HCEC 1CT (cell line): ENCODE data around the gene KIRREL3.

Experiments
- DNase-seq: peaks from one replicate; pipeline ENCODE4 v3.0.0-alpha.2; 2017

Gene KIRREL3

DNA sequence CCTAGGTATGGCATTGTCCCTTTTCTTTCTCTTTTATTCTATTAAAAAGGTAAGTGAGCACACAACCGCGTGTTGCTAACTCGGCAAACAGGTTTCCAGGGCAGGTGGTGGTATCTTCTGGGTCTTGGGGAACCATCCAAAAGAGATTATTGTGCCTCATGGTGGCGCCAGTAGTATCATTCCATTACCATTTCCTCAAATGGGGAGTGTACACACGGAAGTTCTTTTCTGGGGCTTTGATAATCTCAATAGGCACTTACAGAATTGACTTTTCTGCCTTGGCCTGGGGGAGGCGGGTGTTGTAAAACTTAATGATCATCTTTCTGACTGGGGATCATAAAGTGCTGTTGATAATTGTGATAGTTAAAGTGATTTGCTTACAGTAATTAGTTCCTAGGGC lies 234.1 kb downstream of the KIRREL3 start:
- DNase-seq, result no peak

DNA sequence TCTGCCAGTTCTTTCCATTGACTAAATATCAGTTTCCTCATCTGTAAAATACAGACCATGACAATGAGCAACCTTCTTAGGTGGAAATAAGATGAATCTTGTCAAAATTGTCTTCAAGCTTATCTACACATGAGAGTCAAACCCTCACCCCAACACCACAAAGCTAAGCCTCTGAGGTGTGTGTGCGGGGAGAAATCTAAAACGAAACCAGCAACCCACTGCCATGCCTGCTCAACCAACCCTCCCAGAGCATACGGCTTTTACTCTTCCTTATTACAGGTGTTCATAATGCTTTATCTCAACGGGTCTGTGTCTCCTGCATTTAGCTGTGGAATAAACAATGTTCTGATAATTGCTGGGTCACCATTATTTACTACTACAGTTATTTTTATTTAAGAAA lies 235.4 kb downstream of the KIRREL3 start:
- DNase-seq, result no peak

DNA sequence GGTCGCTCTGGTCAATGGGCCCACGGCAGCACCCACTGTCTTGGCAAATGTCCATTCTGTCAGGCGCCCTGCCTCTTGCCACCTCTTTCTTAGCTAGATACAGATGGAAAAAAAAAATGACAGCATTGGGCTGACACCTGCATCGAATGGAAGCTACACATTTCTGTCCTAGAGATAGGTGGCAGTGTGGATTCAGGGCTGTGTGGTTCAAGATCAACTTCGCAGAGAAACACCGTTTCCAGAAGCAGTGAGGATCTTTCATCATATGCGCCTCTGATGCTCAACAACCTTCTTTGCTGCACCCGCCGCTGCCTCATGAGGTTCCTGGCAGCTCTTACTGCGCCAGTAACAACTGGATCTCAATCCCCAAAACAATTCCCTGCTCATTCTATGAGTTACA lies 236.3 kb downstream of the KIRREL3 start:
- DNase-seq, result no peak

DNA sequence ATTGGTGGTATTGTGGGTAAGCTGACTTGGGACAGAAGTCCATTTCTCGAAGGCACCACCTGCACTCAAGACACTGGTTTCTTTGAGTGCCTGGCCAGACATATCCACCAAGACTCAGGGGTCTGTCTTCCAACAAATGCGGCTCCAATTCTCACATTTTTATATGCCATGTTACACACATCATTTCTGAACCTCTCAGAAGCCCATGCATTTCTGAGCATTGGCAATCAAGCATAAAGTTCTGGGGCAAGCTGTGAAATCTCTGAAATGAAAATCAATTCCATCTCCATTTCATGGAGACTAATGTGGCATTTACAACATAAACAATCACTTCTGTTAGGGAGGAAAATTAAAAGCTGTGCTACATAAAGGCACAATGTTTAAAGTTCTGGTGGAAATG lies 243.7 kb downstream of the KIRREL3 start:
- DNase-seq, result no peak

DNA sequence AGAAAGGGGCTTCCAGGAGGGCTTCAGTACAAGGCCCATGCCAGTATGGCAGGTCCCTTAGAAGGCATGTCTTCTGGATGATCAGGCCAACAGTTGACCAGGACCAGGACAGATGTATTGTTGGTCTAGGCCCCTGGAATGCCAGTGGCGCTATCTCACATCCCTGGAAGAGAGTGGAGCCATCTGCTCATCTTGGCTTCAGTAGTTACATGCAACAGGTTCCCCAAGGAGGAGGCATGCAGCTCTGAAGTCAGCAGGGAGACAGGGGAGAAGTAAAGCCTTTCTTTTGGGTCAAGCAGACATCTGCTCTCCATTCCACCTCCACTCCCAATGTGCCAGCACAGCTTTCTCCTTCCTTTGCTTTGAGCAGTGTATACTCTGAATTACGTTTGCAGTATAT lies 244.1 kb downstream of the KIRREL3 start:
- no peak for DNase-seq

DNA sequence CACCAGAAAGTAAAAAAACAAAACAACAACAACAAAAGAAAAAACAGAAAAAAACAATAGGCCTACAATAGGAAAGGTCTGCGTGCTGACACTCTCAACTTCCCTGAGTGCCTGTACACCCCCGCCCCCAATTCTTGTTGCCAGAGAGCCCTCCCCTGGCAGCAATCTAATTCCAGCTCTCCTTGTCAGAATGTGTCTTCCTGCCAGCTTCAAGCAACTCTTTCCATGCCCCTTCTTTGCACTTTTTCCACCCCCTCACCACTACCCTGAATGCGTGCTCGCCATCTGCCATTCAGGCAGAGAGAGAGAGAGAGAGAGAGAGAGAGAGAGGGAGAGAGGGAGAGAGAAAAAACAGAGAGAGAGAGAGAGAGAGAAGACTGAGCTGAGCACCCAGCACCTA lies 245.0 kb downstream of the KIRREL3 start:
- no peak for DNase-seq

DNA sequence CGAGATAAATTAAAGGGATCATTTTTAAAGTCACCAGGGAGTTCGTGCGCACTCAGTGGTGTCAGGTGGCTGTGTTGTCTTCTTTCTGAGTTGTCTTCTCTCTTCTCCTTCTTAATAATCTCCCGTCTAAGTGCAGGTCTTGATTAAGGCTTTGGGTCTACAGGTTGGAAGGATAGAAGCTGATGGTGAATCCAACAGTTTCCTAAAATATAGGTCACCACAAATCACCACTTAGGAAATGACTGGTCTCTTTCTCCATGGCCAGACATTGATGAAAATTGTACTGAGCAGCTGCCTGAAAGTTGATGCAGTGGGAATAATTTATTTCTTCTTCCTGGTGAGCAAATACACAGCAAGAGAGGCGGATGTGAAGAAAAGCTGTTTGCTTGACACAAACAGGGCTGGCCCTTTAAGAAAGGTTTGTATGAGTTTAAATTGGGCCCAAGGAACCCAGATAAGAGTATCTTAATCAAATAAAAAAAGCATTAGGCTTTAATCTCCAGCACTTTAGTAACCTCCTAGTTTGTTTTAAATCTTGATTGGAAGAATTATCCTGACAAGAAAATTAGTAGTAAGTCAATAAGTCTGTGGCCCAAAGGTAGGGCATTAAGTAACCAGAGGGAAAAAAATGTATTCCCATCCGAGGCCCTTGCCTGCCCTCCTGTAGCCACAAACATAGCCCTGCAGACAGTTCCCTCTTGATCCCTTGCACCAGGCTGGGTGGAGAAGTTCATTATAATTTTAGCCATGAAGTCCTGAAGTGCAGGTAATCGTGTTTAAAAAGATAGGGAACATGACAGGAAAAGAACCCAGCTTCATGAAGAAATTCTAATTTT lies 245.8 kb downstream of the KIRREL3 start:
- no peak for DNase-seq

DNA sequence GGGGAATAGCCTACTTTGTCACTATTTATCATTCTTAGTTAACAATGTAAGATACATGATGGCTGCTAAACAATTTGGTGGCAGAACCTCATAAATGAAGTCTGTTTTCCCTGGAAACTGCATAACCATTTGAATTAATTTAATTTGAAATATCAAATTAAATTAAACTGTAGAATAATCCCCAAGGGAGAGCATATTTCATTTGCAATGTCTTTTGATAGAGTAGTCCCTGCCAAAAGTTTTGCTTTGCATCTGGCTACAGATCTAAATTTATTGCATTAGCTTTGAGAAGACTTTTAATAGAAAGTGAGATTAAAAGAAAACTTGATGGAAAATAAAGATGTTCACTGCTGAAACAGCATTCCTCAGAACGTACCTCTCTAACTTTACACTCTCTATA lies 246.6 kb downstream of the KIRREL3 start:
- no peak for DNase-seq

DNA sequence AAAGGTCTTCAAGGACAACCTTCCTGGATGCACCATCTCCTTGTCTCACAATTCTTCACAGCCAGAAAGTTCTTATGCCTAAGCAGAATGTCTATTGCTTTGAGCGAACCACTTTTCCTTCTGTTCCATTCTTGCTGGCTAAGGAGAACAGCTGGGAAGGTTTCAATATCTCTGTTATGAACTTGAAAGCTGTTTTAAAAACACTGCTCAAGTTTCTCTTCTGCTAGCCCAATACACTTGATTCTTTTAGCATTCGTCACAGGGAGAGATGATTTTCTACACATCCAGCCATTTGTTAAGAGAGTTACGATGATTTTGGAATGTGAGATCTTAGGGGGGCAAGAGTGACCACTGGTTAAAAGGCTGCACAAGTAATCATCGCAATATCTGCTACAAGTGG lies 249.3 kb downstream of the KIRREL3 start:
- peak; percentile 6 for DNase-seq

DNA sequence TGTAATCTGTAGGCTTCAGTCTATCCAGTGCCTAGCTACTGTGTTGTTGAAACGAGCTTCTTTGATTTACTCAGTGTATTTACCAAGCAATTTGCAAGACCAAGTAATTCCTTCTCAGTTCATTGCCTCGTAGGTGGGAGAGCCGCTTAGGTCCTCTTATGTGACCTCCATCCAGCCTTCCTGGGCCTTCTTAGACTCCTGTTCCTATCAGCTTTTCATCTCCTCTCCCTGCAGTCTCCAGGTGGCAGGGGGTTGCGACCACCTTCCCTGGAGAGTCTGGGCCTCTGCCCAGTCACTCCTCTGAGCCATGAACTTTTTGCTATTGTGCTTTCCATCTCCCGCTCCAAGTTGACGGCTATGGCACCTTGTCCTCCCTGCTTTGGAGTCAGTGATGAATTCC lies 251.8 kb downstream of the KIRREL3 start:
- DNase-seq, result no peak

DNA sequence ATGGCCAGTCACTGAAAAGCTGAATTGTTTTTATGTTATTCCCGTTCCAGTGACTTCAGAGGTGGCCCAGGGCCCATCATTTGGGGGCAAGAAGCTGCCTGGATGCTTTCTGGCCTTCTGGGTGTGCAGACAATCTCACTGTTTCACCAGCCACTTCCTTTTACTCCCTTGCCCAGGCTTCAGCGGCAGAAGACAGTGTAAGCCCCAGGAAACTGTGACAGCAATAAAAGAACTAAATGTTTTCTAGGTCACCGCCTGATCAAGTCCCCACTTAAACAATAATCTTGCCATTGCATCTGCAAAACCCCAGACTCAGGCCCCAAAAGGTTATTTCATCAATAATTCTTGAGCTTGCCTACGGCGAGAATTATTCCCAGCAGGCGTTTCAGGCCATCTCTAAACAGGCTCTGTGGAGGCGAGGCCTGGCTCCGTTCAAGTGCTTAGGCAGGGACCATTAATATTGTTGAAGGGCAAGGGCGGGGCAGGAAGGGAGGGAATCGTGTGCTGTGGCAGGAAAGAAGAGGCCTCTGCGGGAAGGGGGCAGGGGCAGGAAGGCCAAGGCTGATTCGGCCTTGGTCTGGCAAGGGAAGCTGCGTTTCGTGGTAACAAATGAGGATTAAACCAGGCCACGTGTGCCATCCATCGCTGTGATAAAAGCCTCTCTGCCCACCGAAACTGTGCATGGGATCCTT lies 252.3 kb downstream of the KIRREL3 start:
- no peak for DNase-seq

DNA sequence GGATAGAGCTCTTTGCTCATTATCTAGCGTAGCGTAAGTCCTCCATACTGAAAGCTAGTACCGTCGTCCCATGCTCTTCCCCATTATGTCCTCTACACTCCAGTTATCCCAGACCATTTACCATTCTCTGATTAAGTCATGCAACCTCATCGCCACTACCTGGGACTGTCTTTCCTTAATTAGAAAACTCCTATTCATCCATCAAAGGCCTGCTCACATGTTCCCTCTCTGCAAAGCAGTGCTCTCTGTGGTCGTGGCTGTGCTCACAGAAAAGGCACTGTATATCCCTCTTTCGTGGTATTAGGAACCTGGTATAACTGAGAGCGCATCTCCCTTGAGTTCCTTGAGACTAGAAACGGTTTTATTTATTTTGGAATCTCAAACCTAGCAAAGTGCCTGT lies 253.3 kb downstream of the KIRREL3 start:
- no peak for DNase-seq

DNA sequence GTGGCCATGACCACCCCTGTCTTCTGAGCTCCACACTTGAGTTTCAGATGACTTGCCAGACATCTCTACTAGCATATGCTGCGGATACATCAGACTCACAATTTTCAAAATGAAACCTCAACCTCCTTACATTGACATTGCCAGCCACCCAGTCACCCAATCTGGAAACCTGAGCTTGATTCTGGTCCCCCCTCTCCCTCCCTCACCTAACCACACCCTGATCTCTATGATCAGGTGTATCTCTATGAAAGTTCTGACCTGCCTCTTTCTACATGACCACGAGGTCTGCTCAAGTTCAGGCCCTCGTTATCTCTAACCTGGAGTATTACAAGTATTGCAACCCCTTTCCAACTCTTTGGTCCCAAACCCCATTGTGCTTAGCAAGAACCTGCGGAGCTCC lies 254.1 kb downstream of the KIRREL3 start:
- no peak for DNase-seq

DNA sequence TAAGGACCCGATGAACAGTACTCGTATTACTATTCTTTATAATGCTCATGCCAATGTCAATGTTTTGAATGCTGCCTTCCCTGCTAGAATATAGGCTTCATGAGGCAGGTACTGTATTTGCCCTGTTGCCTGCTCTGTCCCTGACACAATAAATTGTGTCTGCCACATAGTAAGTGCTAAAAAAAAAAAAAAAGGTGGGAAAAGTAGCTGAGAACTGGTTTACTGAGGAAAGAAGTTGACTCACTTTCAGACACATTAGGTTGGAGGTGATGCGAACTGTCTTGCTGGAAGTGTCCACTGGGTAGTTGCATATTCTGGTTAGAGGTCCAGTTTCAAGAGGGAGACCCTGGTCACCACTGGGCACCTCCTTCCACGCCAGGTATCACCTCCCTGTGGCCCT lies 255.9 kb downstream of the KIRREL3 start:
- DNase-seq, result no peak

DNA sequence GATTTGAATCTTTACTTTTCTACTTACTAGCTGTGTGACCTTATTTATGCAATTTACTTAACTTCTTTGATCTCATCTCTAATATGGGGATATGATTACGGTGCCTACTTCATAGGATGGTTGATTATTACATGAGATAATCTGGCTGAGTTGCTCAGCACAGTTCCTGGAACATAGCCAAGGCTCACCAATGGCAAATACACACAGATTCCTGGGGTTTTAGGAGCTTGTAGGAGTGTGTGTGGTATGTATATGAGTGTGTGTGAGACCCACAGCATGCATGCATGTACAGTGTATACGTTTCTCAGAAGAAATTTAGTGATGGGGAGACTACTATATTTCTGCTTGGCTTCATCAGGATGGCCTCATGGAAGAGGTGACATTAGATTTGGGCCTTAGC lies 256.9 kb downstream of the KIRREL3 start:
- no peak for DNase-seq

DNA sequence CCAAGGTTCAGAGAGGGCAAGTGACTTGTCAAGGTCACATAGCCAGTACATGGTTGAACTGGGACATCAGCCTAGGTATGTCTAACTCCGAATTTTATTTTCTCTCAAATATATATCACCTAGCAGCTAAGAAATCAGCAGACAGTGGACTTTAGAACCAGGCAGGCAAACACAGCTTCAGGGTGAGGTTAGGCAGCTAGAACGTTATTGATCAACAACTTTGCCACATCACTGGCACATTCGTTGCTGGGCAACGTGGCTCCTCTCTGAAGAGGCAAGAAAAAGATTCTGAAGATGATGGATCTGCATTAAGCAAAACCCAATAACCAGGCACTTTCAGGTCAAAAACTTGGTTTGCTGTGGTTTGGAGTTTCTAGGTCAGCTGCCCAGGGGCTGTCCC lies 258.0 kb downstream of the KIRREL3 start:
- DNase-seq, result no peak

DNA sequence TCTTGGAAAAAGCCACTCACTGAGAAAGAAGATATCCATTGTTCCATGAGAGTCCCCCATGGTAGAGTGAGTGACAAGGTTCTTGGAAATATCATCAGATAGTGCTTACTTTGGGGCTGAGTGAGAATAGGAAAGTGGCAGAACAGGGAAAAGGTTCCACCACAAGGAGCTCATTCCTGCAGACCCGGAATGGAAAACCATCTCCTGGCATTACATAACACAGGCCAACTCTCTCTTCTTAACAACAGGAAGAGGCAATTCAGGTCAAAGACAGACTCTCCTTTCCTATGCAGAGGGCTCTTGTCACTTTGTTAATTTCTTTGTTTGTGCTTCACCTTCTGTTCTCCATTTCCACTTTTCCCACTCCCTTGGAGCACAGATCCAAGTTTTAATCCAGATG lies 259.7 kb downstream of the KIRREL3 start:
- DNase-seq, result no peak

DNA sequence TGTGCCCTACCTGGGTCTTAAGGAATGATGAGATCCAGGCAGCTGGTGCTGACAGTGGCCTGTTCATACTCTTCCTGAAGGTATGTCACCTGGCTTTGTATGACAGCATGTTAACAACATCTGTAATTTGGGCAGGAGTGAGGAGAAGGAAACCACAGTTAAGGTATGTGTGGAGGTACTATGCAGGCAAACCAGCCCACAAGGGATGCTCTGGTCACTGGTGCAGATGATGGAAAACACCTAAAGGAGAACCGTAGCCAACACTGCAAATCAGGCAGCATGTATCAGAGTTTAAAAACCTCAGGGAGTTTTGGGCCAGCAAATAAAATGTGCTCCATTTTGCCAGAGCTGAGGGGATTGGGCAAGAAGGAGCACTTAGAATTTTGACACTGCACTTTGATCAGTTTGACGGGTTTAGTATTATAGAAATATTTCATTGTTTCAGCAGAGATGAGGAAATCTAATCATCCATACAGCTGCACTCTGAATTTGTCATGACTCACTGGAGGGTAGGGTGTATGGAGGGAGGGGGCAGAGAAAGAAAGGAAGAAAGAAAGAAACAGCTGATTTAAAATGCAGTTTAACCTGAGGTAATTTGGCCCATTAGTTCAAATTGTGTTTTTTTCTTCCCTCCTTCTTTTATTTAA lies 260.9 kb downstream of the KIRREL3 start:
- no peak for DNase-seq

DNA sequence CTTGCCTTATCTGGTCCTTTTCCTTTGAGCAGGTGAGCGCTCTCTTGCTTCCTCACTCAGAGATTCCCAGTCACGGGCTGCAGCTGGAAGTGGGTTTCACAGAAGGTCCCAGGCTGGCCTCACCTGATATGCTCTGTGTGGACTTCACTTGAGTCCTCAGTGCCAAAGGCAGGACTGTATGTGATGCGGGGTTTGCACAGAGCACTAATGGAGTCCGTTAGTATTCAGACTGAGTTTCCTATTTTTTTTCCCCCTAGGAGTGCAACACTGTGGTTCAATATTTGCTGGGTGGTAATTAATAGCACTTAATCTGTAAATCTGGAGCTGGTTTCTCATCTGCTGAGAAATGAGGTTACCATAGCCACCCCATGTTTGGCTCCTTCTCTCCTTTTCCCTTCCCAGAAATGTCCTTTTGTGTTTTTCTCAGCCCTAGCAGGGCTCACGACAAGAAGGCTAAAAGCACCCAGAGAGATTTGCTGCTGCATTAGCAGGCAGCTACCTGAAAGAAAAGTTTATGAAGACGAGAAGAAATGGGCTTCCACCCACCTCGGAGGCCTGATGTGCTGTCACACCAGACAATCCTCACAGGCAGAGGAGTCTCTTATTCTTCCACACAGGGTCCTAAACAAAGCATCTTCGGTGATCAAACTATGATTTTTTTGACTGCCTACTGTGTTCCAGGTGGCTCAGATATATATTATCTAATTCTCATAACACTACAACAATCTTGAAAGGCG lies 262.1 kb downstream of the KIRREL3 start:
- DNase-seq, result no peak

DNA sequence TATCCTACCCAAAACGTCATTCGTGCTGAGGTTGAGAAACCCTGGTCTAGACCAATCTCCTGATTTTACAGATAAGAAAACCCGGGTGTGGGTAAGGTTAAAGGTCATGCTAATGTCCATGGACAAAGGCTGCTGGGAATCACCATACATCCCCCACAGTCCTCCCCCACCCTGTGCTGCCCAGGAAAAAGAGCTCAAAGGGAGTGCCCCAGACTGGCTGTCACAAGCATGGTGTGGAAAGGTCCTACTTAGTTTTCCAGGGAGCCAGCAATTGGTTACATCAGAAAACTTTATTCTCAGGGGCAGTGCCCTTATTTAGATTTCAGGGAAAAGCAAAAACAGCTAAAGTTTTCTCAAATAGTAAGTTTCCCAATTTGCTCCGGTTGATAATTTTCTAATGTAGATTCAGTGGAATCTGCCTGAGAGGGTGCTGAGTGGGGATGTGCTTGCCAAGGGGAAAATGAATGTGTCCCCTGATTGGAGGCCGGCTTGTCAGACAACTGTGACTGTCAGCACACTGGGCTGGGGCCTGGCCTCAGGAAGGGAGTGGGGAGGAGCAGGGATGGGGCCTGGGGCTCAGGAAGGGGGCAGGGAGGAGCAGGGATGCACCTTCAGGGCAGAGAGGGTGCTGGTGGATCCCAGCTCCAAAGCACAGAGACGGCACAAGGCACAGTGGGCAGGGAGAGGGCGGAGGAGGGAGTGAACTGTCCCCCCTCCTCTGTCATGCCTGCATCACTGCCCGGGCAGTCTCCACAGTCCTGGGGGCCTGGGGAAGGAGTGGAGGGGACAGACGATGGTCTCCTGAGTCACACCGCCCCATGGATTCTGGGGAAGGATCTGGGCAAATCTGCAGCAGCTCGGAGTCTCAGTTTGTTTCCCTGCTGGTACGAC lies 263.6 kb downstream of the KIRREL3 start:
- no peak for DNase-seq

DNA sequence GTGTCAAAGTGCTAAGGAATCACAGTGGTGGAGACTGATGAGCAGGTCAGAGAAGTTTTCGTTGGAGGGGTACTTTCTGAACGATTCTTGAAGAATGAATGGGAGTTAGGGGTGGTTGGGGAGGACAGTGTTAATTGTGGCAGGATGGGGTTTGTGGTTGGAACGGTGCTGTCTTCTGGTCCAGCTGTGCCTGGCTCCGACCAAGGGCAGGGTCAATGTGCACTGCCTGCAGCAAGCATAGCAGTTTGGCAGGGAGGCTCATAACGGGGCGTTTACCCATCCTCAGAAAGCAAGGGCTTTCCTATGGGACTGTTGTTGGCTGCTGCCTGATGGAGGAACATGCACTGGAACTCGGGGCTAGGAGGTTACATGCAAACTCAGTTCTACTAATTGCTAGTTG lies 265.8 kb downstream of the KIRREL3 start:
- DNase-seq, result no peak

DNA sequence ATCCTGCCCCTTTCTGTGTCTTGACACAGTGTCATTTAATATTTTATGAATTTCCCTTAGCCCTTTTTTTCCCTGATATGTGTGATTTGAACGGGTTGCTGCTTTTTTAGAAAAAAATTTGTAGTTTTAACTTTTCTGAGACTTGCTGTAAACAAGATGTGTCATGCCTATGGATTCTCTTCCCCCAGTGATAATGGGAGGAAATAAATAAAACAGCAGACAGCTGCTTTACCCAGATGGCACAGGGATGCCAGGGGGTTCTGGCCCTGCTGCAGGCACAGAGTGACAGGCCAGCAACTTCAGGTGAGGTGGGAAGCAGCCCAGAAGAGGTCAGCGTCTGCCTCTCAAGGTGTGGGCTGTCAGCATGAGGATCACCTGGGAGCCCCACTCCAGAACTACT lies 266.9 kb downstream of the KIRREL3 start:
- DNase-seq, result no peak
